ENCODE data around the gene PDE7B. TPM values are rescaled to one million over a fixed set of nuclear protein-coding genes. Genes with fewer than 3 reads are reported as not detected.
"Not testable (repeated sequence)": the region's sequence is repeated elsewhere in the genome, so short reads cannot be mapped to it uniquely, and the experiment has no call there.

PDE7B gene
- total and polyA plus RNA-seq, 8 donors = 1.3 to 4.7 (median 3.6) TPM

DNA sequence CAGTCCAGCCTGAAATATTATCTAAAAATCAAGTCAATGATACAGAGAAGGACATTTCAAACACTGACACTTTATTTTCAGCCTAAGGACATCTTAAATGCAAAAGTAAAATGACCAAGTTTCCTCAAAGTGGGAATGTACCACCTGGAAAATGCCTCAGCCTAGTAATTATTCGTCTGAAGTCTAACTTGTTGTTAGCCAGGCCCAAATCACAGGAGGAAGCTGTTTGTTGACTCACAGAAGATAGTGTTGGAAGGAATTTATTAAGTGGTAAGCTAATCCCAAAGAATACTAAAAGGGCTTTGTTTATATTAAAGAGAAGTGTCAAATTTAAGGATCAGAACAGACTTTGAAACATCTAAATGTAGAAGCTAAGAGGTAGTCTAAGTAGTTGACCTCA, 2.5 kb downstream of the PDE7B start:
- TF ChIP-seq, protein P1, sequence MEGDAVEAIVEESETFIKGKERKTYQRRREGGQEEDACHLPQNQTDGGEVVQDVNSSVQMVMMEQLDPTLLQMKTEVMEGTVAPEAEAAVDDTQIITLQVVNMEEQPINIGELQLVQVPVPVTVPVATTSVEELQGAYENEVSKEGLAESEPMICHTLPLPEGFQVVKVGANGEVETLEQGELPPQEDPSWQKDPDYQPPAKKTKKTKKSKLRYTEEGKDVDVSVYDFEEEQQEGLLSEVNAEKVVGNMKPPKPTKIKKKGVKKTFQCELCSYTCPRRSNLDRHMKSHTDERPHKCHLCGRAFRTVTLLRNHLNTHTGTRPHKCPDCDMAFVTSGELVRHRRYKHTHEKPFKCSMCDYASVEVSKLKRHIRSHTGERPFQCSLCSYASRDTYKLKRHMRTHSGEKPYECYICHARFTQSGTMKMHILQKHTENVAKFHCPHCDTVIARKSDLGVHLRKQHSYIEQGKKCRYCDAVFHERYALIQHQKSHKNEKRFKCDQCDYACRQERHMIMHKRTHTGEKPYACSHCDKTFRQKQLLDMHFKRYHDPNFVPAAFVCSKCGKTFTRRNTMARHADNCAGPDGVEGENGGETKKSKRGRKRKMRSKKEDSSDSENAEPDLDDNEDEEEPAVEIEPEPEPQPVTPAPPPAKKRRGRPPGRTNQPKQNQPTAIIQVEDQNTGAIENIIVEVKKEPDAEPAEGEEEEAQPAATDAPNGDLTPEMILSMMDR (IDR thresholded peaks at IDR 0.05) = no peak
- ATAC-seq = no peak
- H3K4me1 ChIP-seq = peaks cover 4 to 17% of the 10 kb centered on the region in 2 donors
- DNase-seq = no peak
- intact Hi-C loops (cut with DNase I) = no loop called here
- no peaks in the 10 kb centered on the region for H3K27me3 ChIP-seq
- H3K27ac ChIP-seq = no peak overlapping the region
- H3K9me3 ChIP-seq = no peaks in the 10 kb centered on the region
- no peaks in the 10 kb centered on the region for H3K36me3 ChIP-seq
- no peak overlapping the region for H3K4me3 ChIP-seq

DNA sequence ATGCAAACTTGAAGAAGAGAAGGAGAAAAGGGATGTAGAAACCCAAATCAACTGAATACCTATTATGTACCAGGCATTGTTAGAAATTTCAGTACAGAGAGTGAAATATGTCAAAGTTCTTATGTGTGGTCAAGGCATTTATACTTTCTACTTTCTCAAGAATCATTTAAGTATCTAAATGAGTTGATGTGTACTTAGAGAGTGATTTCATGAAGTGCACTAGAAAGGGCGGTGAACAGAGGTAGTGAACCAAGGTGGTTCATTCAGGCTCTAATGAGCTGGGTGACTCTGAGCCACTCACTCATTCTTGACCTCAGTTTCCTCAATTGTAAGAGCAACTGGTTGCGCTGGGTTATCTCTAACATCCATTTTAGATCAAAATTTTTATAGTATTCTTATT, 3.3 kb downstream of the PDE7B start:
- Histone ChIP-seq H3K9me3 (no peaks in the 10 kb centered on the region), H3K36me3 (no peaks in the 10 kb centered on the region), H3K4me3 (no peak overlapping the region), H3K27ac (no peak overlapping the region), H3K27me3 (no peaks in the 10 kb centered on the region), H3K4me1 (peaks cover 4 to 17% of the 10 kb centered on the region in 2 donors)
- TF ChIP-seq, protein P1 (IDR thresholded peaks at IDR 0.05) = no peak
- DNase-seq (no peak), ATAC-seq (peak; percentile 37)
- intact Hi-C loops (cut with DNase I) = no loop called here

DNA sequence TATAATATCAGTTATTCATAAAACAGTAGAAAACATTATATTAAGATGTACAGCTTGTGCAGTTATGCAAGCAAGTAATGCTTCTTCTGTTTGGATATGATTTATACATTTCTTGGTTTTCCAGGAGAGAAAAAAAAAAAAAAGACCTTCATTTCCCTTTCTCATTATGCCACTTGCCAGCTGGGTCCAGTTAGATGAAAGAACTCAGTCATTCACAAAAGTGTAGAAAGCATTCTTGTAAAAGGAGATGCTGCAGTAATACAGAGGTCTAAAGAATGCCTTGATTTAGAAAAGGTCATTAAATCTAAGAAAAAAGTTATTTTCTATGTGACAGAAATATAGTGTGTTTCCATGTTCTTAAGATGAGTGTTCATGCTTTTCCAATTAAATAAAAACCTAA, 7.4 kb downstream of the PDE7B start:
- Histone ChIP-seq H3K27me3 (no peaks in the 10 kb centered on the region), H3K36me3 (no peaks in the 10 kb centered on the region), H3K4me1 (no peaks in the 10 kb centered on the region), H3K4me3 (no peak overlapping the region), H3K27ac (no peak overlapping the region), H3K9me3 (no peaks in the 10 kb centered on the region)
- intact Hi-C loops (cut with DNase I) = no loop called here
- TF ChIP-seq, protein P1 (IDR thresholded peaks at IDR 0.05) = no peak
- no peak for ATAC-seq
- no peak for DNase-seq

DNA sequence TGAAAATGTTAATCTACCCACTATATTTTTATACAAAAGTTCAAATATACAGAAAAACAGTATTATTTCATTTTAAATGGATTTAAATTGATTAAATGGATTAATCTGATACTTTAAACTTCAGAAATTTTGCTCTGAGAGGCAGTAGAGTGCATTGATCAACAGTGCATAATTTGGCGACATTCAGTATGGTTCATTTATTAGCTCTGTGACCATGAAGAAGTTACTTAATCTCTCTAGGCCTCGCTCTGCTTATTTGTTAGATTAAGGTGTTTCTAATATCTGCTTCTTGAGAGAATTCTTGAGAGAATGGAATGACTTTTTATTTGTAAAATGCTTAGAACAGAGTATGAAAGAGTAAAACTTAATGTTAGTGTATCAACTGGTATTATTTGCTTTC, 8.9 kb downstream of the PDE7B start:
- no peak for DNase-seq
- Histone ChIP-seq H3K27me3 (no peaks in the 10 kb centered on the region), H3K4me1 (no peaks in the 10 kb centered on the region), H3K27ac (no peak overlapping the region), H3K9me3 (no peaks in the 10 kb centered on the region), H3K4me3 (no peak overlapping the region), H3K36me3 (no peaks in the 10 kb centered on the region)
- TF ChIP-seq, protein P1 (IDR thresholded peaks at IDR 0.05) = no peak
- intact Hi-C loops (cut with DNase I) = no loop called here
- ATAC-seq = no peak

DNA sequence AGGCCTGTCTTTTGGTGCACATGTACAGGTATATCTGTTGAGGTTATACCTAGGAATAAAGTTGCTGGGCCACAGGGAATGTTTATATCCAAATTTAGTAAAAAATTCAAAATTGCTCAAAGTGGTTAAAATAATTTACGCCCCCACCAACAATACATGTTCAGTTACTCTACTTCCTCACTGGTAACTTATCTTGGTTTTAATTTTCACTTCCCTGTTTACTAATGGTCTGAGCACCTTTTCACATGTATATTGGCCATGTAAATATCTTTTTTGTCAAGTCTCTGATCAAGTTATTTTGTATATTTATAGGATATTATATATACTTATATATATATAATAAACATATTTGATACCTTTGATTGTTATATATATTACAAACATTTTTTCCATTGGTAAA, 9.7 kb downstream of the PDE7B start:
- TF ChIP-seq, protein P1 (IDR thresholded peaks at IDR 0.05) = no peak
- Histone ChIP-seq H3K4me3 (no peak overlapping the region), H3K36me3 (no peaks in the 10 kb centered on the region), H3K4me1 (no peaks in the 10 kb centered on the region), H3K27me3 (no peaks in the 10 kb centered on the region), H3K27ac (no peak overlapping the region), H3K9me3 (no peaks in the 10 kb centered on the region)
- intact Hi-C loops (cut with DNase I) = no loop called here
- ATAC-seq = no peak
- DNase-seq = no peak

DNA sequence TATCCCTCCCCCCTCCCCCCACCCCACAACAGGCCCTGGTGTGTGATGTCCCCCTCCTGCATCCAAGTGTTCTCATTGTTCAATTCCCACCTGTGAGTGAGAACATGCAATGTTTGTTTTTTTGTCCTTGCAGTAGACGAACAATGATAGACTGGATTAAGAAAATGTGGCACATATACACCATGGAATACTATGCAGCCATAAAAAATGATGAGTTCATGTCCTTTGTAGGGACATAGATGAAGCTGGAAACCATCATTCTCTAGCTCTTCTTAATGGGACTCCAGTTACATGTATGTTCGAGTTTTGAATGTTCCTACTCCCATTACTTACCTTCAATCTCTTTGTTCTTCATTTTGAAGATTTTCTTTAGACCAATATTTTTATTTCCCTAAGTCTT, 13.4 kb downstream of the PDE7B start:
- H3K9me3 ChIP-seq; H3K36me3 ChIP-seq; H3K27ac ChIP-seq; H3K4me1 ChIP-seq; DNase-seq; H3K4me3 ChIP-seq; ATAC-seq; H3K27me3 ChIP-seq; intact Hi-C loops (cut with DNase I): not testable (repeated sequence)
